ENCODE data around the gene ARFIP1.
A peak's percentile ranks its signal among the peaks of the same experiment; 100 is the strongest.
"Not testable (repeated sequence)": the region's sequence is repeated elsewhere in the genome, so short reads cannot be mapped to it uniquely, and the experiment has no call there.

The ARFIP1 gene

DNA sequence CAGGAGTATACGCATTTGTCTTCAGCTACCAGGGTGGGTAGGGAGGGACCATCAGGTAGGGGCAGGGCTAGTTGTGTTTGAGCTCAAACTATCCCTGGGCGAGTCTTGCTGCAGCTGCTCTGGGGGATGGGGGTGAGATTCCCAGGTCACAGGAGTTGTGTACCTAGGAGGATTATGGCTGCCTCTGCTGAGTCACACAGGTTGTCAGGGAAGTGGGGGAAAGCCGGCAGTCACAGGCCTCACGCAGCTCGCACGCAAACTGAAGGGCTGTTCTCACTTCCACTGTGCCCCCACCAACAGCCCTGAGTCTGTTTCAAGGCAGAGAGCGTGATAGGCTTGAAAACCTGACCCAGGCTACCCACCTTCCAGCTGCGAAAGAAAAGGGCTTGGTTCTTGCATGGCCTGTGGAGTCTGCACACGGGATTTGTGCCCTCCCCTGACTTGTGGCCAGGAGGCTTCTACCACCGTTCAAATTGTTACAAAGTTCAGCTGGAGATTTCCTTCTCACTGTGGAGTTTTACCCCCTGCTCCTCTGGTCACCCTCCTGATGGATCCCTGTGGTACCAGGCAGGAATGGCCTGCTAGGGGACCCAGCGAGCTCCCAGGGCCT, 63.8 kb downstream of the ARFIP1 start:
- no peak for DNase-seq (ENCODE audit: low spot score)
- no peak for FAIRE-seq

DNA sequence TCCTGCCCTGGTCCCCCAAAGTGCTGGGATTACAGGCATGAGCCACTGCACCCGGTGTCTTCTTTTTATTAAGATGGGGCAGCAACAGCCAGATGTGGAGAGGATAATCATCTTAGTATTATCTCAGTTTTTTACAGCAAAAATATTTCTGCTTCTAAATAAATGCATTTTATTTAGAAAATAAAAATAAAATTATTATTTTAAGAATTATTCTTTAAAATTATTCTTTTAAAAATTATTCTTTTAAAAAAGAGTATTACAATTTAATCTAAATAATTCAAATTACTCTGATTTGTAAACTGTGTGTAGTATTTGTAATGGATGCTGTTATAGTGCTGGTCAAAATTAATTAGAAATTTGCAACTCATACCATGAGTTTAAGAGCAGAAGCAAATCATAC, 67.6 kb downstream of the ARFIP1 start:
- DNase-seq (ENCODE audit: low spot score) = no peak
- no peak for FAIRE-seq

DNA sequence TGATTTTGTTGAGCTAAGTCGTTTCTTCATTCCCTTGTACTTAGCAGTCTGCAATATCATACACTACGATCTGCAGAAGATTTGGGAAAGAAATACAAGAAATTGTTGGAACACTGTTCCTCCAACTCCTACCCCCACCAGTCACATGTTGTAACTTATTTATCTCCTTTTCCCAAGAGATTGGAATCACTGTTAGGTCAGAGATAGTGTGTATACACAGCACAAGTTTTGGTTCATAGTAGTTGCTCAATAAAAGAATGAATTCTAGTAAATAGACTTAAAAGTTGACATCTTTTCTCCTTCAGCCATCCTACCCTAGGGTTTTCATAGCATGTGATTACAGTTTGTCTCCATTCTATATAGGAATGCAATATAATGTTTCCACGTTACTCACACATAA, 68.8 kb downstream of the ARFIP1 start:
- DNase-seq (ENCODE audit: low spot score) (no peak), FAIRE-seq (no peak)

DNA sequence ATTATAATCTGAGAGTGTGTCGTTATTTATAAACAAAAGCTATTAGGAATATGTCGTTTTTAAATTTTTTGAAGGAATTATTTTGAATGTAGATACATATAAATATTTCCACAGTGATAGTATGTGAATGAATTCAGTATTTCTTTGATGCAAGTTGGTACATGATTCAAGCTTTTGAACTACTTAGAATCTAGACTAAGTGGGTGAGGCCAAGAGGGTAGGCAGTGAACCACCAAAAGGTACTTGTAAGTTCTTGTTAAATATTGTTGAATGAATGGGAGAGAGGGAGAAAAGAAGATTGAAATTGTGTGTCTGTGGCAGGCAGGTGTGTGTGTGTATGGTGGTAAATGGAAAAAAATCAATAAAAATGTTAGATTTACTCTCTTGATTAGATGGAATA, 69.6 kb downstream of the ARFIP1 start:
- FAIRE-seq (no peak), DNase-seq (ENCODE audit: low spot score) (no peak)

DNA sequence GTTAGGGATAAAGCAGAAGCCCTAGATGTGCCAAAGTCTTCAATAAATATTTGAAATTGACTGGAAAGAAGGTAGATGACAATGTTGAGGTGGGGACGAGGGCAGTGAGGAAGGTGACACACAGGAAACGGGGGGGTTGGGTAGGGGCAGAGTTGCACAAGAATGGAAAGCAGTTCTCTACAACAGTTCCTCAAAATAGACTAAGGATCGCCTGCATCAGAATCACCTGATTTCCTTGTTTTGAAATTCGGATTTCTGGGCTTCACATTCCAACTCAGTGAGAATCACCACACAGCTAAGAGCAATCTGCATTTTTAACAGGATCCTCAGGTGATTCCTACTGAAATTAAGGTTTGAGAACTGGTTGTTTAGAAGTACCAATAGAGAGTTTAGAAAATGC, 70.6 kb downstream of the ARFIP1 start:
- FAIRE-seq (no peak), DNase-seq (ENCODE audit: low spot score) (peak; percentile 5)

DNA sequence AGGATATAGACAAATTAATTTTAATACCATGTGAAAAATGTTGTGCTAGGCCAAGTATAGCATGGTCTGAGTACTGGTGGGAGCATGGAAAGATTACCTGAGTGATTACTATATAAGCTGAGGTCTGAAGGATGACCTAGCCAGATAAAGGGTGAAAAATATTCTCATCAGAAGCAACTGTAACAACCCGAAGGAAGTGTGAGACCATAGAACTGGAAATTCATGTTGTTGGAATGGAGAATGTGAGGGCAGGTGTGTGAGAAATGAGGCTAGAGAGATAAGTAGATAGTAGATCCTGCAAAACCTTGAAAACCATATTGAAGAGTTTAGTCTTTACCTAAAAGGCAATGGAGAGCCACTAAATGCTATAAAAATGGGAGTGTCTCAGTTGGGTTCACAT, 71.5 kb downstream of the ARFIP1 start:
- no peak for FAIRE-seq
- DNase-seq (ENCODE audit: low spot score) = no peak

DNA sequence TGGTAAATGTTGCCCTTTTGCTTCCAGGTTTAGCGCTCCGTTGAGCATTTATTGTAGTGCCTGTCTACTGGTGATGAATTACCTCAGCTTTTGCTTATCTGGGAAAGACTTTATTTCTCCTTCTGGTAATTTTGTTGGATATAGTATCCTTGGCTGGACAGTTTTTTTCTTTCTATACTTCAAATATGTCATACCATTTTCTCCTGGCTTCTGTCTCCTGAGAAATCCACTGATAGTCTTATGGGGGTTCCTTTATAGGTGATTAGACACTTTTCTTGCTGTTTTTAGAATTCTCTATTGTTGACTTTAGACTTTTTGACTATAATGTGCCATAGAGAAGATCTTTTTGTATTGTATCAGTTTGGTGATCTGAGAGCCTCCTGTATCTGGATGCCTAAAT, 73.5 kb downstream of the ARFIP1 start:
- no peak for DNase-seq (ENCODE audit: low spot score)
- no peak for FAIRE-seq

DNA sequence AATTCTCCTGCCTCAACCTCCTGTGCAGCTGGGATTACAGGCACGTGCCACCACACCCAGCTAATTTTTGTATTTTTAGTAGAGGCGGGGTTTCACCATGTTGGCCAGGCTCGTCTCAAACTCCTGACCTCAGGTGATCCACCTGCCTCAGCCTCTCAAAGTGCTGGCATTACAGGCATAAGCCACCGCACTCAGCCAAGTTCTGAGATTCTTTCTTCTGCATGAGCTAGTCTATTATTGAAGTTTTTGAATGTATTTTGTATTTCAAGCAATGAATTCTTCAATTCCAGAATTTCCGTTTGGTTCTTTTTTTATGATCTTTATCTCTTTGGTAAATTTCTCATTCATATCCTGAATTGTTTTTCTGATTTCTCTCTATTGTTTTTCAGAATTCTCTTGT, 74.3 kb downstream of the ARFIP1 start:
- DNase-seq (ENCODE audit: low spot score); FAIRE-seq: not testable (repeated sequence)

DNA sequence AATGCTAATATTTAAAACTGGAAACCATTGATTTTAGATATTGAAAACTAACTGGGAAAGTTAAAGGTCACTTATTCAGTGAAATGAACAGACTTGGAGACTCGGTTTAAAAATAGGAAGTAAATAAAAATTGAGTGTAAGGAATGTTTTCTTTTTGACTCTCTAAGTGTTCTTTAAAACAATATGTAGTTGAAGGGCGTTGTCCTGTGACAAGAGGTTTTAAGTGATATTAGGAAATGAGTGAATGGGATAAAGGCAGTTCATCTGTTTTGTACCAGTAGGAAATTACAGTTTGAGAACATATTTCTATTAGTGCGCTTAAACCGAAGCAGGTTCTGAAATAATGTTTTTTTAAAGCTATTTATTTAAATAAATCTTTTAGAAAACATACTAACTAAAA, 77.2 kb downstream of the ARFIP1 start:
- DNase-seq (ENCODE audit: low spot score) (no peak), FAIRE-seq (no peak)

DNA sequence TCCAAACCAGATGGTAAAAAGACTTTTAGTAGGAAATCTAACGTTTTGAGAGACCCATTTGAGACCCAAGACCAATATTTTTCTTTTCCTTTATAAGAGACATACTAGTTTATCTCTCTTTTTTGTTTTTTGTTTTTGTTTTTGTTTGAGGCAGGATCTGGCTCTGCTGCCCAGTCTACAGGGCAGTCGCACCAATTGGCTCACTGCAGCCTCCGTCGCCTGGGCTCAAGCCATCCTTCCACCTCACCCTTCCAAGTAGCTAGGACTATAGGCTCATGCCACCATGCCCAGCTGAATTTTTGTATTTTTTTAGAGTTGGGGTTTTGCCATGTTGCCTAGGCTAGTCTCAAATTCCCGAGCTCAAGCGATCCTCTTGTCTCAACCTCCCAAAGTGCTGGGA, 79.2 kb downstream of the ARFIP1 start:
- FAIRE-seq = no peak
- no peak for DNase-seq (ENCODE audit: low spot score)

DNA sequence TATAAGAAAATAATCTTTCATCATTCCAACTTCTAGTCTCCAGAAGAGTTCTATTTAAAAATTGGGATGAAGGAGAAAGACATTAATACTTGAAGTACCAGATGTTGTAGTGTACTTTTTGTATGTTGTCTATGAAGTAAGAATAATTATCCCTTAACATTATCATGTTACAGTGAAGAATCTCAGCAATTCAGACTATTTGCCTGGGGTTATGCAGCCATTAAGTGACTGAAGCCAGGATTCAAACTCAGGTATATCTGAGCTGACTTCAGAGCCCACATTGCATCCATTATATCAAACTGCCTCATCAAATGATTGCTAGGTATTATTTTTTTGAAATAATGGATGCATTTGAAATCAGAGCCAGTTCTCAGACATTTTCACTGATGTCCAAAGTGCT, 80.3 kb downstream of the ARFIP1 start:
- DNase-seq (ENCODE audit: low spot score) (no peak), FAIRE-seq (no peak)

DNA sequence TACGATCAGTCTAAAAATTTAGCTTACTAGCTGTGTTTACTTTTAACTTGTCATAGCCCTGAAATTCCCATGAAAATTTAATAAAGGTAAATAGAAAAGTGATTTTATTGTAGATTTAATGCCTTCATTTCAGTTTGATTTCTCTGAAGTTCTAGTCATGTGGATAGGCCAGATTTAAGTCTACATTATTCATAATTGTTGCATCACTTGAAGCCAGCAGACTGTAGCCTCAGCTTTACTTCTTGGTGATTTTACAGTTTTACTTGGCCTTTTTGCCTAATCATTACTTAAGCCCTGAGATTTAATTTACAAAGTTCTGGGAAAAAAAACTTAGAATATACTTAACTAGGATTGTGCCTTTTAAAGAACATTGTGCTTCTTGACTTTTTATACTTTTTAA, 82.9 kb downstream of the ARFIP1 start:
- DNase-seq (ENCODE audit: low spot score) (no peak), FAIRE-seq (no peak)

DNA sequence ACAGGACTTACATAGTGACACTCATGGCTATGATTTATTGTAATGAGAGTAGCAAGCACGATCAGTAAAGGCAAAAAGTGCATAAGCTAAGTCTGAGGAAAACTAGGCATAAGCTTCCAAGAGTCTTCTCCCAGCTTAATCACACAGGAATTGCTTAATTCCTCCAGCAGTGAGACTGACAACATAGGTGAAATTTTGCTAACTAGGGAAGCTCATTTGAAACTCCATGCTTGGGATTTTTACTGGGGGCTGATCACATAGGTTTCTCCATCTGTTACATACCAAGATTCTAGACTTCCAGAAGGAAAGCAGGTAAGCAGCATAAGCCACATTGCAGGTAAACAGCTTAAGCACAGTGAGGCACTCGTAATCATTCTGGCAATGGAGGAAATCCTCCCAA, 84.6 kb downstream of the ARFIP1 start:
- no peak for DNase-seq (ENCODE audit: low spot score)
- FAIRE-seq = no peak

DNA sequence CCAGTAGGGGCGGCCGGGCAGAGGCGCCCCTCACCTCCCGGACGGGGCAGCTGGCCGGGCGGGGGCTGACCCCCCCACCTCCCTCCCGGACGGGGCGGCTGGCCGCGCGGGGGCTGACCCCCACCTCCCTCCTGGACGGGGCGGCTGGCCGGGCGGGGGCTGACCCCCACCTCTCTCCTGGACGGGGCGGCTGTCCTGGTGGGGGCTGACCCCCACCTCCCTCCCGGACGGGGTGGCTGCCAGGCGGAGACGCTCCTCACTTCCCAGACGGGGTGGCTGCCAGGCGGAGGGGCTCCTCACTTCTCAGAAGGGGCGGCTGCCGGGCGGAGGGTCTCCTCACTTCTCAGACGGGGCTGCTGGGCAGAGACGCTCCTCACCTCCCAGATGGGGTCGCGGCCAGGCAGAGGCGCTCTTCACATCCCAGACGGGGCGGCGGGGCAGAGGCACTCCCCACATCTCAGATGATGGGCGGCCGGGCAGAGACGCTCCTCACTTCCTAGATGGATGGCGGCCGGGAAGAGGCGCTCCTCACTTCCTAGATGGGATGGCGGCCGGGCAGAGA, 86.8 kb downstream of the ARFIP1 start:
- not testable (repeated sequence) for DNase-seq (ENCODE audit: low spot score); FAIRE-seq

DNA sequence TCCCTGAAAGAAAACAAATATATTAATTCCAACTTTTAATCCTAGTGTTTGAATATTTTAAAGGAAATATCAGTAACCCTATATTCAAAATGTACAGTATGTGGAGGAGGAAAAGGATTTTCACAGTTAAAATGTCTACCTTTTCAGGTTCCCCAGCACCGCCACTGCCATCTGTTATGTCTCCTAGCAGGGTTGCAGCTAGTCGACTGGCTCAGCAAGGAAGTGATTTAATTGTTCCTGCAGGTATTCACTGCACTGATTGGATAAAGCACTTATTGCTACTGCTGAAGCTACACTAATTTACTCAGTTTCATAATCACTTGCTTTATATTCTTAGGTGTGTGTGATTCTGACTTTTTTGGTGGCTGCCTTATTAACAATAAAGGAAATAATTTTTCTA, 90.9 kb downstream of the ARFIP1 start:
- FAIRE-seq = no peak
- no peak for DNase-seq (ENCODE audit: low spot score)

DNA sequence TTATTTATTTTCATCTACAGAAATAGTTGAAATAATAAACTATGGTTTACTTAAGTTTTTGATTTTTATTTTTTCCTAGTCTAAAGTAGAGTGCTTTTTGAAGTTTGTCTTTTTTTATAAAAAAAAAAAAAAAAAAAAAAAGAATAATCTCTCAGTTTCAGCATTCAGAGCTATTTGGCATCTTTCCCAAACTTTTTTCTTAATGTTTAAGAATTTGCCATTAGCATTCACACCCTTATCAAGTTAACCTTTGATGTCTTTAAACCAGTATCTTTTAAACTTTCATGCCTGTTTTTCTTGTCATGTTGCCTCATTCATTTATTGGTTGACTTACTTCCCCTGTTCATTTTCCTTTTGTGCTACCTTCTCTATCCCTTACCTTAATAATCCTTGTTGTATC, 95.5 kb downstream of the ARFIP1 start:
- FAIRE-seq (no peak), DNase-seq (ENCODE audit: low spot score) (no peak)

DNA sequence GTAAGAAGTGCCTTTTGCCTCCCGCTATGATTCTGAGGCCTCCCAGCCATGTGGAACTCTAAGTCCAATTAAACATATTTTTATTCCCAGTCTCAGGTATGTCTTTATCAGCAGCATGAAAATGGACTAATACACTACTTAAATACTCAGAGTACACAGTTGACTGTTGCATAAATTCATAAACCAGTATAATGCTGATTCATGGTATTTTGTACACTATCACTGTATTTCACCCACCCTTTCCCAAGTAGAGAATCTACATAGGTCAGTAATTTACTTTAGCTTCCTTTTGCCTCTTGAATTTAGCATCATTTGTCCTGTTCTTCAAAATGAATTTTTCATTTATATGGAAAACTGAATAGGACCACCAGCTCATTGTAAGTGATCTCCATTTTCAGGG, 98.1 kb downstream of the ARFIP1 start:
- FAIRE-seq = no peak

DNA sequence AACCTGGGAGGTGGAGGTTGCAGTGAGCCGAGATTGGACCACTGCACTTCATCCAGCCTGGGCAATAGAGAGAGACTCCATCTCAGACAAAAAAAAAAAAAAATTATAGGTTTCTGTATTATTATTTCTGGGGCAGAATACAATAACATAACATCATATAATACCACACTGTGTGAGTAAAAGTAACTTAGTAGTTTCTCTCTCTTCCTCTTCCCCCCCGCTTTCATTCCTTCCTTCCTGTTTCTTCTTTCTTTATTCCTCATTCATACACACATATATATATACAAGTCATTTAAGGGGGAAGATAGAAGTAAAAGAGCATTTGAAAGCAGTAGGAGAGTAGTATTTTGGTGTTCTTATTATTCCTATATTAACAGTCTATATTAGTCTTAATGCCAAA, 100.5 kb downstream of the ARFIP1 start:
- FAIRE-seq (no peak), DNase-seq (ENCODE audit: low spot score) (no peak)

More for the DNA sequence above, 98.1 kb downstream of the ARFIP1 start:
- DNase-seq (ENCODE audit: low spot score) = no peak

DNA sequence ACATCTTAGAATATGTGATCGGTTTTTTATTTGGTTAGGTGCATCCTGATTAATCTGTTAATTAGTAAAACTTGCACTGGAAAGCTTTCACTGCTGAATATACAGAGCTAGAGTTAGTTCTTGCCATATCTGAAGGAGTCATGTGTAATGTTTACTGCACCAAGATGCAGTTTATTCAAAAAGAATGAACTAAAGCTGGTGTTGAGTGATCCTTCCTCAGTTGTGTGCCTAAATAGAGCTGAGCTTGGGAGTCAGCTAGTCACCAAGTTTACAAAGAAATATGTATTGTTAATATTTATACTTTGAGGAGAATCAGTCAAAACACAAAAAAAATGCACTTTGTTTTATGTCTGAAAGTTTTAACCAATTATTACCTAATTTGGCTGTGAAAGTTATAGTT, 102.2 kb downstream of the ARFIP1 start:
- FAIRE-seq (no peak), DNase-seq (ENCODE audit: low spot score) (no peak)

DNA sequence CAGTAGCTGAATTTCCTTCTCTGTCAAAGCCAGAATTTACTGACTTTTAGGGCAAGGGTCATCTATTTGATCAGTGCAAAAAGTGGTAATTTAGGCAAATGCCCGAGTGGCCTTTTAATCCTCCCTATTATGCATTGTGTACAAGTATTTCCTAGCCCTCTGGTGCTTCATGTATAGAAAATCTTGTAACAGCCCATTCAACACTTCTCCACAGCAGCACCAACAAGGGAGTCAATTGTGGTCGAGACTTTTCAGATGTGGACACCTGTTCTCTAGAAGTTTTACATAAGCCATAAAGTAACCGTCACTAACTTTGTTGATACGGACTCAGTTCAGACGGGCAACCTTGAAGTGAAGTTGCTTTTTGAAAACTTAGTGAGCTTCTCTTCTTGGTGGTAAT, 105.4 kb downstream of the ARFIP1 start:
- FAIRE-seq (no peak), DNase-seq (ENCODE audit: low spot score) (no peak)

DNA sequence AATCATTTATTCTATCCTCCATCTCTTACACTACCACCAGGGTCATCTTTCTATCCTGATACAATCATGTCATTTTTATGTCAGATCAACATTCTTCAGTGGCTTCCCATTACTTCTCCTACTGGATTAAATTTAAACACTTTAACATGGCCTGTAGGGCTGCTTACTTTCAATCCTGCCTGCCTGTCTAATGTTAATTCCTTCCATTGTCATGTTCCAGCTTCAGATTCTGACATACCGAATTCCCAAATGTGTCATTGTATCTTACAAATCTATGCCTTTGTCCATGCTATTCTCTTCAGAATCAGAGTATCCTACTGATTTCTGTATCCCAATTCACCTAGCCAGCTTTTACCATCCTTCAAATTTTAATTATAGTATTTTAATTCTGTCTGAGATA, 106.4 kb downstream of the ARFIP1 start:
- DNase-seq (ENCODE audit: low spot score) (no peak), FAIRE-seq (no peak)

DNA sequence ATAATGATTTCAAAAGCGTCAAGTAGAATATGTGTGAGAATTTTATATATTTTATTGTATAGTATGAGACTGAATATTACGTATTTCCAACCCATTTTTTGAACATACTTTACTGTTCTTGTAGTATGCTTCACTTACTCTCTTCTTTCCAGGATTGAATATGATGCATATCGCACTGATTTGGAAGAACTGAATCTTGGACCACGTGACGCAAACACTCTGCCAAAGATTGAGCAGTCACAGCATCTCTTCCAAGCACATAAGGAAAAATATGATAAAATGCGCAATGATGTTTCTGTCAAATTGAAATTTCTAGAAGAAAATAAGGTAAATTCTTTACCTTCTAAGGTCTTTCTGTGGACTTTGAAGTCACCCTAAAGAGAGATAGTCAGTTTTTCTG, 108.2 kb downstream of the ARFIP1 start:
- DNase-seq (ENCODE audit: low spot score) = no peak
- FAIRE-seq = no peak

DNA sequence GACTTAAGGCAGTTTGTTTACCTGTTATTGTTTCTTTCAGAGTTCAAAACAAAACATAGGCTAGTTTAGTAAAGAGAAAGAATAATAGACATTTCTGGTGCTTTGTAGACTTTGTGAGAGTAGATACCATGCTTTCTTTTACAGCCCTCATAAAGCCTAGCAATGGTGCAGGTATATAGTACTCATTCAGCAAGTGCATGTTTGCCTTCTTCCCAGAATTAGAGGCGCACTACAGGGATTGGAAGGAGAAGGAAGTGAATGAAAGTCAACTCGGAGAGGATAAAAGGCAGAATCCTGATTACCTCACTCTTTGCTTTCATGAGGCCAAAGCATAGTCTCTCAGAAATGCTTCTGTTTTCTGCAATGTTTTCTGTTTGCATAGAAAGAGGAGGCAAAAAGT, 113.2 kb downstream of the ARFIP1 start:
- DNase-seq (ENCODE audit: low spot score) (no peak), FAIRE-seq (no peak)

DNA sequence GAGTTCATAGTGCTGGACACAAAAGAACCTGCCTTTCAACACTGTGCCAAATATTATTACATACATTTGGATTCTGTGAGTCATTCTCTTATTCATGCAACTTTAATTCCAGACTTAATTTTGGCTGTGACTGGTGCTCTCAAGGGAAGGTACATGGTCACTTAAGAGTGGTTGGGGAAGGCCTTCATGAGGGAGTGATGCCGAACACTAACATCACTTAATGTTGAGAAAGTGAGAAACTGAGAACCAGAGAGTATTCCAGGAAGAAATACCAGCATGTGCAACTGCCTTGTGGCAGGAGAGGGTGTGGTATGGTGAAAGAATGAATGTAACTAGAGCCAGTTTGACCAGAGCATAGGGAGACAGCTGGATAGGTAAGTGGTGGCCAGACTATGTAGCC, 114.9 kb downstream of the ARFIP1 start:
- no peak for FAIRE-seq
- no peak for DNase-seq (ENCODE audit: low spot score)
